Neural cell (in vitro differentiated cells): ENCODE data around the gene KREMEN2. TPM values are rescaled to one million over a fixed set of nuclear protein-coding genes. Genes with fewer than 3 reads are reported as not detected.
A peak's percentile ranks its signal among the peaks of the same experiment; 100 is the strongest.

Source experiments
- H2AFZ ChIP-seq: fragments of 200-600, 300-800 bp; sonication (generic), shearing (Covaris generic); 2 replicates; pipeline ENCODE4 v1.6.0; 2014; ENCODE audit warnings: low read depth, mild to moderate bottlenecking, antibody characterized with exemption, low read length, moderate library complexity
- H3F3A ChIP-seq: fragments of 200-600 bp; shearing (Covaris generic); 2 replicates; pipeline ENCODE4 v1.6.1; 2016; ENCODE audit warnings: mild to moderate bottlenecking, moderate library complexity, mixed read lengths, antibody characterized with exemption, low read length; ENCODE audit not compliant: insufficient read depth, poor library complexity, severe bottlenecking
- H3K27ac ChIP-seq: fragments of 200-600, 300-800 bp; sonication (generic), shearing (Covaris generic); 2 replicates; pipeline ENCODE4 v1.5.1; 2014; ENCODE audit warnings: mild to moderate bottlenecking, low read length, moderate library complexity
- H3K27me3 ChIP-seq: fragments of 300-800, 200-600 bp; sonication (generic), shearing (Covaris generic); 2 replicates; pipeline ENCODE4 v1.6.0; 2014; ENCODE audit warnings: mild to moderate bottlenecking, low read depth, low read length, moderate library complexity; ENCODE audit not compliant: insufficient read depth
- H3K36me3 ChIP-seq: fragments of 300-800, 200-600 bp; sonication (generic), shearing (Covaris generic); 2 replicates; pipeline ENCODE4 v1.5.1; 2014; ENCODE audit warnings: mild to moderate bottlenecking, antibody characterized with exemption, low read length, moderate library complexity; ENCODE audit not compliant: insufficient read depth
- H3K4me2 ChIP-seq: fragments of 300-800, 200-600 bp; sonication (generic), shearing (Covaris generic); 2 replicates; pipeline ENCODE4 v1.6.0; 2014; ENCODE audit warnings: mild to moderate bottlenecking, low read length
- H3K4me3 ChIP-seq: fragments of 300-800, 200-600 bp; sonication (generic), shearing (Covaris generic); 2 replicates; pipeline ENCODE4 v1.5.1; 2014; ENCODE audit warnings: mild to moderate bottlenecking, low read length, moderate library complexity
- H3K79me2 ChIP-seq: fragments of 200-600 bp; shearing (Covaris generic); replicated peaks from 2 replicates; pipeline ENCODE4 v1.6.0; 2014; ENCODE audit warnings: mild to moderate bottlenecking, low read length, moderate library complexity; ENCODE audit not compliant: insufficient read depth
- H3K9ac ChIP-seq: fragments of 300-800, 200-600 bp; sonication (generic), shearing (Covaris generic); 2 replicates; pipeline ENCODE4 v1.6.1; 2016; ENCODE audit warnings: mild to moderate bottlenecking, low read length, mixed read lengths
- H3K9me2 ChIP-seq: fragments of 200-600 bp; shearing (Covaris generic); 2 replicates; pipeline ENCODE4 v1.6.1; 2016; ENCODE audit warnings: mild to moderate bottlenecking, low read length, mixed read lengths; ENCODE audit not compliant: insufficient read depth
- H3K9me3 ChIP-seq: fragments of 200-600, 300-800 bp; sonication (generic), shearing (Covaris generic); 2 replicates; pipeline ENCODE4 v1.6.1; 2016; ENCODE audit warnings: mild to moderate bottlenecking, mixed run types, low read length, moderate library complexity, mixed read lengths
- H4K20me1 ChIP-seq: fragments of 200-600 bp; shearing (Covaris generic); 2 replicates; pipeline ENCODE4 v1.6.1; 2016; ENCODE audit warnings: mild to moderate bottlenecking, mixed run types; ENCODE audit not compliant: insufficient read depth
- EP300 ChIP-seq: fragments of 450-650 bp; conservative IDR thresholded peaks from 2 replicates; pipeline ENCODE4 v1.6.1; 2014; ENCODE audit warnings: antibody characterized with exemption, mild to moderate bottlenecking, moderate library complexity; ENCODE audit not compliant: poor library complexity, severe bottlenecking
- EZH2 ChIP-seq: fragments of 200-600, 300-800 bp; shearing (Covaris generic), sonication (generic); IDR thresholded peaks from 2 replicates; pipeline ENCODE4 v1.6.1; 2014; ENCODE audit warnings: antibody characterized with exemption, low read length, borderline replicate concordance, mild to moderate bottlenecking; ENCODE audit not compliant: insufficient read depth, poor library complexity, severe bottlenecking
- MXI1 ChIP-seq: fragments of 450-650 bp; conservative IDR thresholded peaks from 2 replicates; pipeline ENCODE4 v1.6.1; 2014; ENCODE audit warnings: antibody characterized with exemption, mild to moderate bottlenecking; ENCODE audit not compliant: poor library complexity, severe bottlenecking
- POLR2AphosphoS5 ChIP-seq: IDR thresholded peaks from 2 replicates; pipeline ENCODE4 v1.6.1; 2012
- RAD21 ChIP-seq: fragments of 450-650 bp; conservative IDR thresholded peaks from 2 replicates; pipeline ENCODE4 v1.6.1; 2014; ENCODE audit warnings: antibody characterized with exemption, mild to moderate bottlenecking, moderate library complexity
- TAF1 ChIP-seq: IDR thresholded peaks from 2 replicates; pipeline ENCODE4 v1.6.1; 2012; ENCODE audit warnings: low read depth
- polyA plus RNA-seq: library from polyadenylated mRNA; depleted of rRNA; stranded (reverse); fragments of >200 nt; gene quantifications from 2 replicates; pipeline ENCODE4 v1.2.3, GENCODE V29; 2014
- TF ChIP-seq, protein P1 (sequence below): IDR thresholded peaks from 2 replicates; pipeline ENCODE4 v1.6.1; 2012; ENCODE audit warnings: borderline replicate concordance

KREMEN2 gene
- polyA plus RNA-seq, 1 donor from 2014 or later: 0.71 TPM

DNA sequence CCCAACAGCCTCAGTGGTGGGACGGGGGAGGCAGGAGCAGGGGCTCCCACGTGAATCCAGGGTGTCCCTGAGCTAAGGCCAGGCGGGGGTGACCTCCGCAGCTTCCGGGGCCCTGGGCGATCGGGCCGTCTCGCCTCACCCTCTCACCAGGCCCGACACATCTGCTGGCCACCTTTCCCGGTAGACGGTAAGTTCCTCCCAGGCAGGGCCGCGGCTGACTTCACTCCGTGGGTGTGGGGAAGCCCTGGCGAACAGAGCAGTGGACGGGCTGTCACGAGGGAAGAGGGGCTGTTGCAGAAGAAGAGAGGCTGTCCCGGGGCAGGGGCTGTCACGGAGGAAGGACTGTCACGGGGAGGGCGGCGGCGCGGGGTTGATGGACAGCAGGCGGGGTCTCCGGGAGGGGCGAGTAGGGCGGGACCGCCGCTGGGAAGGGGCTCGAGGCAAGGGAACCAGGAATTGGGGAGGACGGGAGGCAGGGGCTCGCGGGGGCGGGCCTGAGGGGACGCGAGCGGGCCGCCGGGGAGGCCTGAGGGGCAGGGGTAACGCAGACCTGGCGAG is 15.7 kb downstream of the KREMEN2 start:
- no peak for TF ChIP-seq EZH2
- Histone ChIP-seq H3F3A (no peaks in the 10 kb centered on the region), H2AFZ (no peak overlapping the region), H3K4me2 (no peak overlapping the region), H3K79me2 (no peaks in the 10 kb centered on the region), H3K36me3 (no peaks in the 10 kb centered on the region), H3K27me3 (no peaks in the 10 kb centered on the region), H3K9me2 (no peaks in the 10 kb centered on the region), H4K20me1 (no peaks in the 10 kb centered on the region), H3K27ac (no peak overlapping the region), H3K9ac (no peak overlapping the region), H3K9me3 (no peaks in the 10 kb centered on the region), H3K4me3 (peak overlapping the region; percentile 81)

DNA sequence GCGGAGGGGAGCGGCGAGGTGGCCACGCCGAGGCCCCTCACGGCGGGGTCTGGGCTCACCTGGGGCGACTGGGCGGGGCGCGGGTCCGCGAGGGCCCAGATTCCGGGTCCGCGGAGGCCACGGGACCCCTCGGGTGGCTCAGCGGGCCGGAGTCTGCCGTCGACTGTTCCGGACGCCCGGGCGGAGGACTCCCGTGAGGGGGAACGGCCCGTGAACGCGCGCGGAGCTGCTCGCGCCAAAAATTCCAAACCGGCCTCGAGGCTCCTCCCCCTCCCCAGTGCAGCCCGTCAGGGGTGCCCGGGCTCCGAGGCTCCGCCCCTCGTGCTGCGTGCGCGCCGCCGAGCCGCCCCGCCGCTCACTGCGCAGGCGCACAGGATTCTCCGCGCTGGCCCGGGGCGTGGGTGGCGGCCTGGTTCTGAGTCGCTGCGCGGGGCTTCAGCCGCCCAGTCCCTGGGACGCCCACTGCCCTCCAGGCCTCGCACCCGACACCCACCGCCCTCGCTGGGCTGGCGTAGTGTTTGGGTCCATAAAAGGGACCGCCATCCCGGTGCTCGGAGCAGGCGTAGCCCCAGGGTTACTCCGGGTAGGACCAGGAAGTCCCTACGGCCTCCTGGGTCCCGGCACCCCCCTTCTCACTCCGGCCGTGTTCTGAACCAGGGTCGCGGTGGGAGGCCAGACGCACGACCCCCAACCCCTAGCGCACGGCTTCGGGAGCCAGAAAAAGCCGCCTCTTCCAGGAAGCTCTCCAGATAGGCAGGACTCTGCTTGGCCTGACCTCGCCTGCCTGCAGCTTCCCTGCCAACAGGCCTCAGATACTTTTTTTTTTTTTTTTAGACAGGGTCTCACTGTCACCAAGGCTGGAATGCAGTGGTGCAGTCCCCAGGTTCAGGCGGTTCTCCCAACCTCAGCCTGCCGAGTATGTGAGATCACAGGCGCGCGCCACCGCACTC is 16.4 kb downstream of the KREMEN2 start, which contains the start of gene PKMYT1:
PKMYT1 (minus strand) TSS at position 220 of the 950 bp plus-strand sequence. CDS start 789 bp downstream, outside the sequence.
- peak; percentile 18 for TF ChIP-seq EP300
- no peak for TF ChIP-seq EZH2
- no peak for TF ChIP-seq RAD21
- TF ChIP-seq TAF1: no peak
- peak; percentile 88 for TF ChIP-seq POLR2AphosphoS5
- TF ChIP-seq, protein P1, sequence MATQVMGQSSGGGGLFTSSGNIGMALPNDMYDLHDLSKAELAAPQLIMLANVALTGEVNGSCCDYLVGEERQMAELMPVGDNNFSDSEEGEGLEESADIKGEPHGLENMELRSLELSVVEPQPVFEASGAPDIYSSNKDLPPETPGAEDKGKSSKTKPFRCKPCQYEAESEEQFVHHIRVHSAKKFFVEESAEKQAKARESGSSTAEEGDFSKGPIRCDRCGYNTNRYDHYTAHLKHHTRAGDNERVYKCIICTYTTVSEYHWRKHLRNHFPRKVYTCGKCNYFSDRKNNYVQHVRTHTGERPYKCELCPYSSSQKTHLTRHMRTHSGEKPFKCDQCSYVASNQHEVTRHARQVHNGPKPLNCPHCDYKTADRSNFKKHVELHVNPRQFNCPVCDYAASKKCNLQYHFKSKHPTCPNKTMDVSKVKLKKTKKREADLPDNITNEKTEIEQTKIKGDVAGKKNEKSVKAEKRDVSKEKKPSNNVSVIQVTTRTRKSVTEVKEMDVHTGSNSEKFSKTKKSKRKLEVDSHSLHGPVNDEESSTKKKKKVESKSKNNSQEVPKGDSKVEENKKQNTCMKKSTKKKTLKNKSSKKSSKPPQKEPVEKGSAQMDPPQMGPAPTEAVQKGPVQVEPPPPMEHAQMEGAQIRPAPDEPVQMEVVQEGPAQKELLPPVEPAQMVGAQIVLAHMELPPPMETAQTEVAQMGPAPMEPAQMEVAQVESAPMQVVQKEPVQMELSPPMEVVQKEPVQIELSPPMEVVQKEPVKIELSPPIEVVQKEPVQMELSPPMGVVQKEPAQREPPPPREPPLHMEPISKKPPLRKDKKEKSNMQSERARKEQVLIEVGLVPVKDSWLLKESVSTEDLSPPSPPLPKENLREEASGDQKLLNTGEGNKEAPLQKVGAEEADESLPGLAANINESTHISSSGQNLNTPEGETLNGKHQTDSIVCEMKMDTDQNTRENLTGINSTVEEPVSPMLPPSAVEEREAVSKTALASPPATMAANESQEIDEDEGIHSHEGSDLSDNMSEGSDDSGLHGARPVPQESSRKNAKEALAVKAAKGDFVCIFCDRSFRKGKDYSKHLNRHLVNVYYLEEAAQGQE: no peak
- TF ChIP-seq MXI1: peak; percentile 97
- Histone ChIP-seq H3K27ac (no peak within 1 kb of the TSS), H4K20me1 (no peaks in the 10 kb centered on the region), H3K27me3 (no peaks in the 10 kb centered on the region), H3K9ac (peak within 1 kb of the TSS; percentile 79), H3K36me3 (no peaks in the 10 kb centered on the region), H3K4me2 (peak within 1 kb of the TSS; percentile 51), H3K9me2 (no peaks in the 10 kb centered on the region), H3F3A (no peaks in the 10 kb centered on the region), H3K79me2 (no peaks in the 10 kb centered on the region), H3K4me3 (peak within 1 kb of the TSS; percentile 81), H2AFZ (peak within 1 kb of the TSS; percentile 51), H3K9me3 (no peaks in the 10 kb centered on the region)
